NCI-H2107 treated with DMSO at 0.1 percent for 48 hours (cell line): ENCODE measurements around the gene ONECUT1.

Source experiments
- DNase-seq: peaks from one replicate; lab custom pipeline; 2025; ENCODE audit not compliant: unreplicated experiment; lab: John Stamatoyannopoulos, UW

The ONECUT1 gene

DNA sequence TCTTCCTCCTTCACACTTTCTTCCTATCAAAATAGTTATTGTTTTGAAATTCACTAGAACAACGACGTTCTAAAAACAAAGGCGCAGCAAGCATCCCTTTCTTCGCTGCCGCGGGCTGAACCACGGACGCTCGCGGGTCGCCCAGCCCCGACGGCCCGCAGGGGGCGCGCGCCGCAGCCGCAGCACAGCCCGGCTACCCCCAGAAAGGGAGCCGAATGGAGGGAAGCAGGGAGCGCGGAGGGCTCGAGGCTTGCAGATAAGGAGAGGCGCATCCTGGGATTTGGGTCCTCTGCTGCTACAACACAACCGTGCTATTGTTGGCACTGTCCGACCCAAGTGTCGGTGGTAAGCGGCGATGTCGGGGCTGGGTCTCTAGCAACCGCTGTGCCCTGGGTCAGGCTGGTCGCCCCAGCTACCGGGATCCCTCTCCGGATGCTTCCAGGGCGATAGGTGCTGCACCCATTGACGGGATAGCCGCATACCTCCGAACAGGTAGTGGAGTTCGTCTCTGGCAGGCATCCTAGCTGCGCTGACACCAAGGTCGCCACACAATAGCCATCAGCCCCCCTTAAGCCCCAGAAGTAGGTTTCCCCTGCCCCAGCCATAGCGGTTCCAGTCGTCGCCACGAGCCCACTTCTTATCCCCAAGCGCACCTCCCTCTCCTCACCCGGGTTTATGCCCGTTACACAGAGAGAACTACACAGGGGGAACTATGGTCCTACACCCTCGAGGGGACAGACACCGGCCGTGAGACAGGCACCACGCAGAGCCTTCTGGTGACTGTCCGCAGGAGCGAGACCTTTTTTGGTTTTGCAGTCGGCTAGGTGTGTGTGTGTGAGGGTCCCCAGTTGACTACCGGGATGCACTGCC lies 6.0 kb downstream of the ONECUT1 start:
- DNase-seq, result no peak

DNA sequence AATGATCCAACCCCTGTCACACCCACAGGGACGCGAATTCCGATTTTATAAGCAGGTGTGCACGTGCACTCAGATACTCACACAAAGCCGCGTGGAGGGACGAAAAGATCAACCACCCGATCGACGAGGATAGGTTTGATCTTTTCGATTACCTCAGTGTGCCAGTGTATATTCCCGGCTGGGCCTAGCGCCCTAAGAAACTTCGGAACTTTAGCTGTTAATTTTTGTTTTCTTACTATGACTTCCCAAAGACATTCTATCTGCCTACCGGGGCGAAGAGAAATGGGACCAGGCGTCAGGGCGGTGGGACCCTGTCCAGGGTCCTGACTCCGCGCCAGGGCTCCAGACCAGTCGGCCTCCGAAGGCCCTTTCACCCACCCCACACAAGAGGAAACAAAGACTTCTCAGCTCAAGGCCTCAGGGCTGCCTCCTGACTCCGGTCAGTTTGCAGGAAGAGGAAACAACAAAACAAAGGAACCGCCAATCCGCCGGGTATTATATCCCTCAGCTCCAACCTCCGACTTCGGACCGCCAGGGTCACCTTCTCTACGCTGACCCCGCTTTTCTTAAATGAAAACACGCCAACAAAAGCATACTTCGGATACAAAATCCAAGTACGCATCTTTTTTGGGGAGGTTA lies 6.8 kb downstream of the ONECUT1 start:
- no peak for DNase-seq

DNA sequence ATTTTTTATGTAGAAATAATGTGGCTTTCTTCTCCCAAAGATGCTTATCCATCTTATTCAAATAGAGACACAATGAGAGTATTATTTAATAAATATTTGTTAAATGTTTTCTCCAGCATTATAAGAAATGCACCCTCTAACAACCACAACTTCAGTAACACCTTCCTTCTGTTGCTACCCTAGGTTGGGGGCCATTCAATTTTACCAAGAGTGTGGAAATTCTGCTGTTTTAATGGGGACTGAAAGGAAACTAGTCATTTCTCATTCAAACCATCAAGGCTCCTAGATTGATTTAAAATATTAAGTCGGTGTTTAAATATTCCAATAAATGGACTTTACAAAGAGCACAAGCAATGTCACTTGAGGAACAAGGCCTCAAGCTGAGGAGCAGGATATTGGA lies 7.6 kb downstream of the ONECUT1 start:
- DNase-seq, result no peak

- peak; percentile 28 for DNase-seq
Measured at GRCh38 chr15:52780172-52780980, 9.8 kb downstream of the ONECUT1 start.

DNA sequence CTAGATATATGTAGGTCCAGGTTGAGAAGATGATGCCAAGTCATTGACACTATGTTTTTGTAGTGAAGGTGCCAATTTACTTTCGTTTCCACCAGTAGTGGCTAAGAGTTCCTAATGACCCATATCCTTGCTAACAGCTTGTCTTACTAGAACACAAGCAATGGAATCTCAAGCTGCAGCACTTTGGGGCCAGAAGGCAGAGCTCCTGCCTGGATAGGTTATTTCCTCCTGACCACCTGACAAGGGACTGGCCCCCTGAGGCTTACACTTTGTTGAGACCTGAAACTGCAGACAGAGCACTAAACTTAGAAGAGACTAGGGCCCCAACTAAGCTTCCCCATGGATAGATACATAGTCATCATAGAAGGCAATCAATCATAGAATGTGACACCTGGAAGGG lies 11.7 kb downstream of the ONECUT1 start:
- no peak for DNase-seq

GRCh38 chr15:52772766-52773165 lies 17.4 kb downstream of the ONECUT1 start:
- no peak for DNase-seq

GRCh38 chr15:52765785-52766184 lies 24.4 kb downstream of the ONECUT1 start:
- DNase-seq, result no peak

- DNase-seq, result no peak
Measured at GRCh38 chr15:52764731-52765130, 25.4 kb downstream of the ONECUT1 start.

DNA sequence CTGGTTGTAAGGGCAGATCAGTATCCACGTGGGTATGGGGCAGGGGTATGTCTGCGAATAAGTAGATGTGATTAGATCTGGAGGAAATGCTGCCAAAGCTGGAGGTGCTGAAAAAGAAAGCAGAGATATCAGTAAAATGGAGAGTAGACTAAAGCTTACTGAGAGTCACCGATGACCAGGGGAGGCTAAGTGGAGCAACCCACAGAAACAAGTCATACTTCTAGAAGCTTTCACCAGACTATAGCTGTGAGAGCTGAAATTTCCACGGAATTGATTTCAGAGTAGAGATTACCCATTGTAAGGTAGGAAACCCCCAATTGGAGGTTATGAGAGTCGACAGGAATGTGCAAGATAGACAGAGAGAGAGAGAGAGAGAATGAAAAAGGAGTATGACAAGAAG lies 27.5 kb downstream of the ONECUT1 start:
- no peak for DNase-seq

DNA sequence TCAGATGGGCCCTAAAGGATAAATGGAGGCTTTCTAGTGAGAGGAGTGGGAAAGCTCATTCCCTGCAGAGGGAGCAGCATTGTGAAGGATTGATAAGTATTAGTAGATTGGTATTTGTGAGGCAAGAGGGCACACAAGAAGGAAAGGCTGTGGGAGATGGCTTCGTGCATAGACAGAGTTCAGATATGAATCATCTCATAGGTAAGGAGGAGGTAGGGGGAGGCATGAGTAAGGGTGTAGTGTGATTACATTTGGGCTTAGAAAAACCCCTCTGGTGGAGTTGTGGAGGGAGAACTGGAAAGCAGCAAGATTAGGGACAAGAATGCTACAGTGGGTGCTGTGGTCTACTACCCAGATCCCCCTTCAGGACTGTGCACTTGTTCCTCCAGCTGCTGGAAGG lies 29.6 kb downstream of the ONECUT1 start:
- DNase-seq, result no peak

DNA sequence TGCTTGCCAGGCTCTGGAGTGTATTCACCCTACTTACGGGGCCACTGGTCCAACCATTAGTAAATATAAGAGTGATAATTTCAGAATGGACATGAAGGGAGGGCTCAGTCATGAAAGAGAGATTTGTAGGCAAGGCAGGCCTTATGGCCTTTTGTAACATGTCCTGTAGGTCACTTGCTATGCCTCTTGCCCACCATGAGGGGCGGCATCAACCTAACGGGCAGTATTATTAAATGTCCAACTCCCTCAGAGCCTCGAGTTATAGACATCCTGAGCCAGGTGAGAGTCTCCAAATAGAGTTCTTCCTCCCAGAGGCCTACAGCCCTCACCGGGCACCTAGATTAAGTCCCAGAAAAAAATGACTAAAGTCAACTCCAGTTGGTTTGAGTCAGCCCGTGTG lies 30.2 kb downstream of the ONECUT1 start:
- no peak for DNase-seq

DNA sequence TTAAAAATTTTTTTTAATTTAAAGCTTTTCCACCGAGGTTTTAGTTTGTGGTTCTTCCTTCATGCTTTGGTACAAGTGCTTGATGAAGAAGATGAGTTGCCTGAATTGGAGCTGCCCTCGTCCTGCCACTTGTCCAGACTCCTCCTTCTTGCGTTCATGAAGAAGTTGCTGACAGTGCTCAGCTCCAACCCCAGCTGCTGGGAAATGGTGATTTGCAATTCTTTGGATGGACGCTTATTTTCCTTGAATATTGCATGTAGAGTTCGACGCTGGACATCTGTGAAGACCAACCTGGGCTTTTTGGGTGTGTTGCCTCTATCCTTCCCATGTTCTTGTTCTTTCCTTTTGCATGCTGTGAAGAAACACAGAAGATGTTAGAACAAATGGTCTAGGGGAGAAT lies 32.6 kb downstream of the ONECUT1 start:
- DNase-seq, result no peak

DNA sequence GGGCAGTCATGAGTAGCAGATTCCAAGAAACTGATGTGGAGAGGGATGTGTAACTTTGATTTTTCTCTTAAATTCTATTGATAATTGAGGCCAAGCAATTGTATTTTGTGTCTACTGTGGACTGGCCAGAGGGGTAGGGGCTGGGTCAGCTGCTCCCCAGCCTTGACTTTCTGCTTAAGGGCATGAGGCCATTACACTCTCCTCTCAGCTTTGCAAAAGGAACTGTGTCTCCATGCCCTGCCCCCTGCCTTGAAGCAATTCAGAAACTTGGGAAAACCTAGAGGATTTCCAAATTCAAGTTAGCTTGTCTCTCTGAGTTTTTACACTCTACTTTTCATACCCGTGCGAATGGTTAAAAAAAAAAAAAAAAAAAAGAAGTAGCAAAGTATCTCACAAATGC lies 38.6 kb downstream of the ONECUT1 start:
- DNase-seq, result no peak

DNA sequence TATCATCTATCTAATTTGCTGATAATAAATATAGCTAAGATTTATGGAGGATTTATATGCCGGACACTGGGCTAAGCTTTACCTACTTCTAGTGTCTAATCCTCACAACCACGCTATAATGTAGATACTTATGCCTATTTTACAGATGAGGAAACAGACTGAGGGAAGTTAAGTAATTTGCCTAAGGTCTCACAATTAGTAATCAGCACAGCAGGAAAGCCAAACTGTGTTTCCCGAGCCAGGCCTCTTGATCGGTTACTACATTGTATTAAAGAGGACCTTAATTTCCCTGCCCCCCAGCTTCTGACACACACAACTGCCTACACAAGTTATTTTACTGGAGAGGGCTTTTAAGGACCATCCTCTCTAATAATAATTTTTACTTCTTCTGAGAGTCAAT lies 40.9 kb downstream of the ONECUT1 start:
- DNase-seq, result no peak

GRCh38 chr15:52746162-52746757 lies 43.9 kb downstream of the ONECUT1 start:
- no peak for DNase-seq

GRCh38 chr15:52745326-52746161 lies 44.6 kb downstream of the ONECUT1 start:
- no peak for DNase-seq

DNA sequence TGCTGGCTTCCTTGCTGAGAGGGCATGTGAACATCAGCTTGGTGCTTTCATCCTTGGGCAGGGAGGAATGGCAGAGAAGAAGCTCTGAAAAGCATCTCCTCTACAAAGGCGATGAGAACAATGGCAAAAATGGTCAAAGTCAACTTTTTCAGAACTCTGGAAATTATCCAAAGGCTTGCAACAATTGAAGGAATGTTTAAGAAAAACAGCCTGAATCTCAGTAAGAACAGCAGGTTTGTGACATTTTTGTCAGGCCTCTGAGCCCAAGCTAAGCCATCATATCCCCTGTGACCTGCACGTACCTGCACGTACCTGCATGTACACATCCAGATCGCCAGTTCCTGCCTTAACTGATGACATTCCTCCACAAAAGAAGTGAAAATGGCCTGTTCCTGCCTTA lies 51.8 kb downstream of the ONECUT1 start:
- DNase-seq, result no peak

- DNase-seq, result no peak
Measured at GRCh38 chr15:52737720-52738119, 52.4 kb downstream of the ONECUT1 start.

- peak; percentile 65 for DNase-seq
Measured at GRCh38 chr15:52735231-52736089, 54.7 kb downstream of the ONECUT1 start.

- no peak for DNase-seq
Measured at GRCh38 chr15:52734329-52734728, 55.8 kb downstream of the ONECUT1 start.
